Brain microvascular endothelial cell (primary cell): ENCODE data around the gene PDE9A.

Experiments used
- DNase-seq: peaks from one replicate; pipeline ENCODE4 v3.0.0-alpha.2; 2020
- H3K27ac ChIP-seq: fragments of 250-450 bp; sonication (Bioruptor Pico); 2 replicates; pipeline ENCODE4 v1.5.1; 2020; ENCODE audit warnings: mild to moderate bottlenecking, moderate library complexity
- H3K27me3 ChIP-seq: fragments of 250-450 bp; sonication (Bioruptor Pico); replicated peaks from 2 replicates; pipeline ENCODE4 v1.5.1; 2020; ENCODE audit warnings: mild to moderate bottlenecking
- H3K36me3 ChIP-seq: fragments of 250-450 bp; sonication (Bioruptor Pico); replicated peaks from 2 replicates; pipeline ENCODE4 v1.5.1; 2020; ENCODE audit warnings: mild to moderate bottlenecking
- H3K4me3 ChIP-seq: 2 replicates; pipeline ENCODE4 v1.5.1; 2011; ENCODE audit warnings: low read depth, mild to moderate bottlenecking, control low read depth, low read length, moderate library complexity
- CTCF ChIP-seq: IDR thresholded peaks from 2 replicates; pipeline ENCODE4 v1.5.1; 2011; ENCODE audit warnings: low read depth, mild to moderate bottlenecking, moderate library complexity, low read length, control low read depth, inconsistent platforms; ENCODE audit errors: missing control alignments
- in situ Hi-C: cut with HindIII; loops from 2 replicates; pipeline ENCODE4 v1.10.0; 2017; ENCODE audit warnings: low sequenced_read_pairs, low pct_ligation_motif_present

The PDE9A gene

GRCh38 chr21:42735061-42735460 lies 81.6 kb downstream of the PDE9A start:
- TF ChIP-seq CTCF: no peak
- H3K27ac ChIP-seq: no peak overlapping the region
- no peak for DNase-seq
- peaks cover 32% of the 10 kb centered on the region for H3K27me3 ChIP-seq
- no peaks in the 10 kb centered on the region for H3K36me3 ChIP-seq
- H3K4me3 ChIP-seq: no peak overlapping the region
- in situ Hi-C loops: no loop called here

GRCh38 chr21:42735944-42736343 lies 82.5 kb downstream of the PDE9A start:
- H3K27me3 ChIP-seq: peaks cover 30% of the 10 kb centered on the region
- no peaks in the 10 kb centered on the region for H3K36me3 ChIP-seq
- H3K4me3 ChIP-seq: no peak overlapping the region
- in situ Hi-C loops: no loop called here
- TF ChIP-seq CTCF: no peak
- DNase-seq: no peak
- no peak overlapping the region for H3K27ac ChIP-seq

GRCh38 chr21:42736646-42737350 lies 83.4 kb downstream of the PDE9A start:
- no peak for DNase-seq
- TF ChIP-seq CTCF: no peak
- in situ Hi-C loops: no loop called here
- Histone ChIP-seq H3K36me3 (no peaks in the 10 kb centered on the region), H3K4me3 (no peak overlapping the region), H3K27ac (no peak overlapping the region), H3K27me3 (peaks cover 31% of the 10 kb centered on the region)

- H3K36me3 ChIP-seq: no peaks in the 10 kb centered on the region
- DNase-seq: no peak
- no peak overlapping the region for H3K27ac ChIP-seq
- no peak for TF ChIP-seq CTCF
- no peak overlapping the region for H3K4me3 ChIP-seq
- in situ Hi-C loops: no loop called here
- peaks cover 29% of the 10 kb centered on the region for H3K27me3 ChIP-seq
These were observed 84.7 kb downstream of the PDE9A start for GRCh38 chr21:42737951-42738590.

- TF ChIP-seq CTCF: no peak
These were observed 85.9 kb downstream of the PDE9A start for GRCh38 chr21:42739061-42739931.

More at GRCh38 chr21:42739061-42739931, 85.9 kb downstream of the PDE9A start:
- H3K27me3 ChIP-seq: peaks cover 23% of the 10 kb centered on the region
- no peak overlapping the region for H3K4me3 ChIP-seq
- H3K27ac ChIP-seq: no peak overlapping the region
- no peak for DNase-seq
- no peaks in the 10 kb centered on the region for H3K36me3 ChIP-seq
- in situ Hi-C loops: no loop called here
